HFF-Myc (cell line): ENCODE data around the gene PLA2G4E.
A peak's percentile ranks its signal among the peaks of the same experiment; 100 is the strongest.

Experiments
- DNase-seq: peaks from one replicate; pipeline ENCODE4 v3.0.0-alpha.2; 2011; ENCODE audit warnings: low read depth; ENCODE audit errors: extremely low read depth
- H3K4me3 ChIP-seq: replicated peaks from 2 replicates; pipeline ENCODE4 v1.5.1; 2011; ENCODE audit warnings: low read depth, mild to moderate bottlenecking, control low read depth, low read length
- TF ChIP-seq, protein P1 (sequence below): IDR thresholded peaks from 2 replicates; pipeline ENCODE4 v1.5.1; 2012; ENCODE audit warnings: mild to moderate bottlenecking, low read depth, low read length, control low read depth; ENCODE audit errors: missing control alignments

Gene PLA2G4E

GRCh38 chr15:42060797-42061196 lies 40.0 kb upstream of the PLA2G4E start:
- no peak overlapping the region for H3K4me3 ChIP-seq
- TF ChIP-seq, protein P1, sequence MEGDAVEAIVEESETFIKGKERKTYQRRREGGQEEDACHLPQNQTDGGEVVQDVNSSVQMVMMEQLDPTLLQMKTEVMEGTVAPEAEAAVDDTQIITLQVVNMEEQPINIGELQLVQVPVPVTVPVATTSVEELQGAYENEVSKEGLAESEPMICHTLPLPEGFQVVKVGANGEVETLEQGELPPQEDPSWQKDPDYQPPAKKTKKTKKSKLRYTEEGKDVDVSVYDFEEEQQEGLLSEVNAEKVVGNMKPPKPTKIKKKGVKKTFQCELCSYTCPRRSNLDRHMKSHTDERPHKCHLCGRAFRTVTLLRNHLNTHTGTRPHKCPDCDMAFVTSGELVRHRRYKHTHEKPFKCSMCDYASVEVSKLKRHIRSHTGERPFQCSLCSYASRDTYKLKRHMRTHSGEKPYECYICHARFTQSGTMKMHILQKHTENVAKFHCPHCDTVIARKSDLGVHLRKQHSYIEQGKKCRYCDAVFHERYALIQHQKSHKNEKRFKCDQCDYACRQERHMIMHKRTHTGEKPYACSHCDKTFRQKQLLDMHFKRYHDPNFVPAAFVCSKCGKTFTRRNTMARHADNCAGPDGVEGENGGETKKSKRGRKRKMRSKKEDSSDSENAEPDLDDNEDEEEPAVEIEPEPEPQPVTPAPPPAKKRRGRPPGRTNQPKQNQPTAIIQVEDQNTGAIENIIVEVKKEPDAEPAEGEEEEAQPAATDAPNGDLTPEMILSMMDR: no peak
- no peak for DNase-seq

DNA sequence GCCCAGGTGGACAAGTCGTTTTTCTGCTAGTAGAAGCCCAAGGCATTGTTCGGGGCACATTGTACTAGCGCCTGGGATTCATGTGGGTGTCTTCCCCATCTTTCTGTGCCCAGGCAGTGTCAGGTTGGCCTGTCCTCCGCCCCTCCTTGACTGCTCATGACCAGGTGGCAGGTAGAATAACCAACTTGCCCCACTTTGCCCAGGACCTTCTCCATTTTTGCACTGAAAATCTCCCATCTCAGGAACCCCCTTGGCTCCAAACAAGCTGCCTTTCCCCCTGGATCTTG lies 39.6 kb upstream of the PLA2G4E start:
- TF ChIP-seq, protein P1: no peak
- H3K4me3 ChIP-seq: no peak overlapping the region

DNA sequence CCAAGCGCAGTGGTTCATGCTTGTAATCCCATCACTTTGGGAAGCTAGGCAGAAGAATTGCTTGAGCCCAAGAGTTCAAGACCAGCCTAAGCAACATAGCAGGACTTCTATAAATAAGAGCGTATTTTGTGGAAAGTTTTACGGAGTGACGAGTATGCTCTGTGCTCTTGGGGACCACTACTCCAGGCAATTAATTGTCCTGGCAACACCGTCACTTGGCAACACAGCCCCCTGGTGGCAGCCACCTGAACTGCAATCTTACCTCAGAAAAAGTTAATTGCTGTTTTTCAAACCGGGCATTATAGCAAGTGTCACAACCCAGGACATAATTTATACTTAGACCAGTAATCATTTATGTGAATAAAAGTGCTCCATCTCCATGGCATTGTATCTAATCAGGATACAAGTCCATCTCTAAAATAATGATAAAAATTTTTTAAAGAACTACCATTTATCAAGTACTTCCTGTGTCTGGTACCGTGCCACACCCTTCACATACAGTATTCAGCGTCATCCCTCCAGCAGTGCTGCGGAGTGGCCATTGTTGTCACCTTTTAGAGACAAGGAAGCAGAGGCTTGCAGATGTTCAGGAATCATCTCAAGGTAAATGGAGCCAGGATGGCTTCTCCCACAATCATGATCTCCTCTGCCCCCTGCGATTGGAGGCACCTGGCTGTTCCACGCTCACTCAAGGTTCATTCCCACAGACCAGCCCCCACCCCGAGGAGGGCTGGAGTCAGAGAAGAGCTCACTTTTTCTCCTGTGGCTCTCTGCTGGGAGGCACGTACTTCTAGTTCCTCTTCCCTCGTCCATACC lies 39.0 kb upstream of the PLA2G4E start:
- H3K4me3 ChIP-seq: no peak overlapping the region
- TF ChIP-seq, protein P1: peak; percentile 94
- DNase-seq: no peak

More for the DNA sequence above, 39.6 kb upstream of the PLA2G4E start:
- DNase-seq: no peak

- no peak overlapping the region for H3K4me3 ChIP-seq
- no peak for DNase-seq
- TF ChIP-seq, protein P1: no peak
Measured at GRCh38 chr15:42058791-42059190, 37.9 kb upstream of the PLA2G4E start.

DNA sequence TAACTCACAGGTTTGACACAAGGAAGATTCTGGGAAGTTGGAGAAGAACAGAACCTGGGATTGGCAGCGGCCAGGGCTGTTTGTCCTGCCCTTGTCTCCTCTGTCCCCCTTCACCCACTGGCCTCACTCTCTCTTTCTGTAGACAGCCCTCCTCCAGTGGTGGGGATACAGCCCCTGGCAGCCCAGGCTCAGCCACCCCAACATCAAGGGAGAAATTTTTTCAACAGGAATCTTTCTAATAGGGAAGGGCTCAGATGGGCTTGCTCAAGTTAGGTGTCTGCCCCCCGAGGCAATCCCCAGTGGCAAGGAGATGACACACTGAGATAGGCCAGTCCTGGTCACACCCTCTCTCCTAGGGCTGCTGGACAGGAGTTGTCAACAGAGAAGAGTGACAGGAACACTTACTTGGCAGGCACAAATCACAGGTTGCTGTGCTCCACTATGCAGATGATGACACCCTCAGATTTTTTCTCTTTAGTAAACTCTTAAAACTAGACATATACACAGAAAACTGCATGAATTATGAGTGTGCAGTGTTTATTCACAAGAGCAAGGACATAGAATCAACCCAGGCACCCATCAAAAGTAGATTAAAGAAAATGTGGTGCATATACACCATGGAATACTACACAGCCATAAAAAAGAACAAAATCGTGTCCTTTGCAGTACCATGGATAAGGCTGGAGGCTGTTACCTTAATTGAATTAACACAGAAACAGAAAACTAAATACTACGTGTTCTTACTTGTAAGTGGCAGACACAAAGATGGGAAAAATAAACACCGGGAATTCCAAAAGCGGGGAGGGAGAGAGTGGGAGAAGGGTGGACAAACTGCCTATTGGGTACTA lies 37.2 kb upstream of the PLA2G4E start:
- DNase-seq: no peak
- H3K4me3 ChIP-seq: no peak overlapping the region
- TF ChIP-seq, protein P1: no peak

DNA sequence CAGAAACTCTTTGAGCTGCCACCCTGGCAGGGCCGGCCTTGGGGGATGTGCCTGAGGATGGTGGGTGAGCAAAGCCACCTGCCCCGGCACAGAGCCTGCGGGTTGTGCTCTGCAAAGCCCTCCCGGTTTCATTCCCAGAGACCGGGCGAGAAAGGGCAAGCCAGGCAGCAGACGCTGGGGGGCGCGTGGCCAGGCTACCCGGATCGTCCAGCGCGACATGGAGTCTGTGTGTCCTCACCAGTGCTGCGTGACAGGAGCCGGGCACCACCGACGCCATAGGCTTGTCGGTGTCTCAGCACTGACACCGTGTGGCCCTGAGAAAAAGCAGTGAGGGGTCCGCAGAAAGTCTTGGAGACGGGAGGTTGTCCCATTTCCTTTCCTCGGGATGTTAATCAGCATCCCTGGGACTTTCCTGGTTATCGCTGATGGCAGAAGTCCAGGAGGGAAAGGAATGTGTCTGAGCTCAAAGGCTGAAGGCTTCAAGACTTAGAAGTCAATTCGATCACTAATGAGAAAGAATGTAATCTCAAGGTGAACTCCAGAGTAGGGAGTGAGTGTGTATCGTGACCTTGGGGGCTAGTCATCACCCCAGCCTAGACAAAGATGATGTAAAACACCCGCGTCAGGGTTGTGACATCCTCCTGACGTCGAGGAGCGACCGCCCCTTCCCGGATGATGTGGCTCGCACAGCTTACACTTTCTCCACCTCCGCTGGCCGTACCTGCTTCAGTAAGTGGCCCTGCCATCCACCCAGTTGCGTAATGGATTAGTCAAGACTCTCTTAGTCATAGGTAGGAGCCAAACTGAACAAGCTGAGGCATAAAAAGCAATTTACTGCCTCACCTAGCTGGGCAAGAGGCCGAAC lies 36.3 kb upstream of the PLA2G4E start:
- no peak for DNase-seq
- TF ChIP-seq, protein P1: peak; percentile 67
- H3K4me3 ChIP-seq: no peak overlapping the region
